Stimulated activated CD8-positive, alpha-beta memory T cell treated with anti-CD3 and anti-CD28 coated beads, Interleukin-4, amount 100 ng/mL, for 1 hour (primary cell): ENCODE results near the gene CCR1.
"Not testable (repeated sequence)": the region's sequence is repeated elsewhere in the genome, so short reads cannot be mapped to it uniquely, and the experiment has no call there.

ENCODE experiments used
- DNase-seq, 2 donors: peaks; one replicate each; pipeline ENCODE4 v3.0.0-alpha.2; 2020; ENCODE audit warnings: low read depth in 2 of 2, low spot score in 1 of 2

Gene CCR1

GRCh38 chr3:46212101-46212500 lies 4.0 kb upstream of the CCR1 start:
- DNase-seq, result no peak

- no peak for DNase-seq
These were observed 1.8 kb upstream of the CCR1 start for GRCh38 chr3:46209746-46210470.

GRCh38 chr3:46209053-46209452 lies 940 bp upstream of the CCR1 start:
- no peak for DNase-seq

GRCh38 chr3:46207514-46207913 lies 599 bp downstream of the CCR1 start:
- DNase-seq, result not testable (repeated sequence)

- no peak for DNase-seq
These were observed 1.7 kb downstream of the CCR1 start for GRCh38 chr3:46206282-46207015.

GRCh38 chr3:46205286-46205960 lies 2.7 kb downstream of the CCR1 start:
- DNase-seq, result no peak

GRCh38 chr3:46203681-46204080 lies 4.4 kb downstream of the CCR1 start:
- DNase-seq, result no peak

- DNase-seq, result no peak
These were observed 5.6 kb downstream of the CCR1 start for GRCh38 chr3:46202535-46202934.

GRCh38 chr3:46200790-46201189 lies 7.3 kb downstream of the CCR1 start:
- no peak for DNase-seq

- no peak for DNase-seq
These were observed 7.9 kb downstream of the CCR1 start for GRCh38 chr3:46200211-46200610.

- no peak for DNase-seq
These were observed 11.7 kb downstream of the CCR1 start for GRCh38 chr3:46196261-46196957.

GRCh38 chr3:46194868-46195553 lies 13.1 kb downstream of the CCR1 start:
- DNase-seq, result no peak

GRCh38 chr3:46193436-46193835 lies 14.7 kb downstream of the CCR1 start:
- DNase-seq, result no peak

- no peak for DNase-seq
These were observed 15.2 kb downstream of the CCR1 start for GRCh38 chr3:46192939-46193338.

GRCh38 chr3:46191730-46192129 lies 16.4 kb downstream of the CCR1 start:
- DNase-seq, result no peak

GRCh38 chr3:46188708-46189107 lies 19.4 kb downstream of the CCR1 start:
- DNase-seq, result no peak

GRCh38 chr3:46187876-46188275 lies 20.2 kb downstream of the CCR1 start:
- no peak for DNase-seq

GRCh38 chr3:46187341-46187700 lies 20.8 kb downstream of the CCR1 start:
- no peak for DNase-seq

GRCh38 chr3:46186471-46187340 lies 21.4 kb downstream of the CCR1 start:
- DNase-seq, result no peak

GRCh38 chr3:46184469-46184868 lies 23.6 kb downstream of the CCR1 start:
- no peak for DNase-seq
